ENCODE measurements around the gene NECAB3. TPM values are rescaled to one million over a fixed set of nuclear protein-coding genes. Genes with fewer than 3 reads are reported as not detected.

Gene NECAB3
- total RNA-seq, 4 donors from 2014 or later = 5.6 to 44.3 (median 20.4) TPM

DNA sequence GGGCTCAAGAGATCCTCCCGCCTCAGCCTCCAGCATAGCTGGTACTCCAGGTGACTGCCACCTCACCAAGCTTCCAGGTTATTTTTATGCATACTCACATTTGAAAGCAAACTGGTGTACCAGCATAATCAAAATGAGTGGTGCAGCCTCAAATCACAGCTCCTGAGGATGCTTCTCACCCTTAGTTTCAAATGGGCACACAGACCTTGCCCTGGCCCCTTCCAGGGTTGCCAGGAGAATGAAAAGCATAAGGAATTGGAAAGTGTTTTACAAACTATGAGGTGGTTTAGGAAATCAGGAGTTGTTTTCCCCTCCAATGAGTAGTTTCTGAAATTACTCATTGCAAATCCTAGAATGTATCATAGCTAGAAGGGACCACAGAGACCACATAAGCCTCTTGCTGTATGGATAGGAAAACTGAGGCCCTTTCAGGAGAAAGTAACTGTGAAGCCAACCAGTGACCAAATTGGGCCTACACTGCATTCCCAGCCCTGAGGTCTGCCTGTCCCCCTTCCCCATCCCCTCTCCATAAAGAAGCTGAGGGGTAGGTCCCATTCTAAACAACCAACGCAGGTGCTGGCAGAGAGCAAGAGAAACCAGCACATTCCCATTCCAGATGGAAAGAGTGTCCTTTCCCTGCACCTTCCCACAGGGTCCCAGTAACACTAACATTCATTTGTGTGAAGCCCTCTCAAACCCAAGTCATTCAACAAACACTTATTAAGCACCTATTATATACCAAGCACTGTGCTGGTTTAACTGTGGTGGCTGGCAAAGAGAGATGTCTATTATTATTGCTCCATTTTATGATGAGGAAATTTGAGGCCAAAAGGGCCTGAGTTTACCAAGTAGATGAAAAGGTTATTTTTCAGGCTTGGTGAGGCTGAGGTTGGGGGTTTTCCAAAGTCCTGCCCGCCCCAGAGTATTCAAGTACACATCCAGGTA lies 14.0 kb upstream of the NECAB3 start:
- TF ChIP-seq POLR2A (IDR thresholded peaks at IDR 0.05) = no peak
- TF ChIP-seq, protein P1, sequence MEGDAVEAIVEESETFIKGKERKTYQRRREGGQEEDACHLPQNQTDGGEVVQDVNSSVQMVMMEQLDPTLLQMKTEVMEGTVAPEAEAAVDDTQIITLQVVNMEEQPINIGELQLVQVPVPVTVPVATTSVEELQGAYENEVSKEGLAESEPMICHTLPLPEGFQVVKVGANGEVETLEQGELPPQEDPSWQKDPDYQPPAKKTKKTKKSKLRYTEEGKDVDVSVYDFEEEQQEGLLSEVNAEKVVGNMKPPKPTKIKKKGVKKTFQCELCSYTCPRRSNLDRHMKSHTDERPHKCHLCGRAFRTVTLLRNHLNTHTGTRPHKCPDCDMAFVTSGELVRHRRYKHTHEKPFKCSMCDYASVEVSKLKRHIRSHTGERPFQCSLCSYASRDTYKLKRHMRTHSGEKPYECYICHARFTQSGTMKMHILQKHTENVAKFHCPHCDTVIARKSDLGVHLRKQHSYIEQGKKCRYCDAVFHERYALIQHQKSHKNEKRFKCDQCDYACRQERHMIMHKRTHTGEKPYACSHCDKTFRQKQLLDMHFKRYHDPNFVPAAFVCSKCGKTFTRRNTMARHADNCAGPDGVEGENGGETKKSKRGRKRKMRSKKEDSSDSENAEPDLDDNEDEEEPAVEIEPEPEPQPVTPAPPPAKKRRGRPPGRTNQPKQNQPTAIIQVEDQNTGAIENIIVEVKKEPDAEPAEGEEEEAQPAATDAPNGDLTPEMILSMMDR (IDR thresholded peaks at IDR 0.05) = no peak
- Histone ChIP-seq H3K9me3 (no peaks in the 10 kb centered on the region), H3K27ac (no peak overlapping the region), H3K4me3 (no peak overlapping the region), H3K36me3 (no peaks in the 10 kb centered on the region), H3K27me3 (no peaks in the 10 kb centered on the region), H3K4me1 (peaks cover 0 to 8% of the 10 kb centered on the region in 2 donors)
- intact Hi-C loops (cut with DNase I; ENCODE audit: low total_unique reads) = no loop called here
- DNase-seq = no peak

DNA sequence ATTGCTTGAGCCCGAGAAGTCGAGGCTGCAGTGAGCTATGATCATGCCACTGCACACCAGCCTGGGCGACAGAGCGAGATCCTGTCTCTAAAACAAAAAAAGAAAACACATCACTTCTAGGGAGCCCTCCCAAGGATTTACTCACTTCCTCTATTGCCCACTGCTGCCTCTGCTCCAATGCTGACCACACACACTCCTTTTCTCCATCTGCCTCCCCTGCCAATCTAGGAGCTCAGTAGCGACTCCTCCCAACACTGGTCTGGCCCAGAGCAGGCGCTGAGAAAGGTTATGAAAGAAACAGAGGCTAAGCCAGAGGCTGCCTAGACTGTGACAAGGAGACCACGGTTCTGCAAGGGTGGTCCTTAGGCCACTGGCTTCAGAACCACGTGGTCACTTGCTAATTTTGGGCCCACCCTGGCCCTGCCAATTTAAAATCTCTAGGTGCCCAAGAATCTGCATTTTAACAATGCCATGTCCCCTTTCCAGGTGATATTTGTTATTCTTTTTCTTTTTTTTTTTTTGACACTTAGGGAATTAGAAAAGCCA lies 13.2 kb upstream of the NECAB3 start:
- DNase-seq = no peak
- peaks cover 0 to 8% of the 10 kb centered on the region in 2 donors for H3K4me1 ChIP-seq
- intact Hi-C loops (cut with DNase I; ENCODE audit: low total_unique reads) = no loop called here

DNA sequence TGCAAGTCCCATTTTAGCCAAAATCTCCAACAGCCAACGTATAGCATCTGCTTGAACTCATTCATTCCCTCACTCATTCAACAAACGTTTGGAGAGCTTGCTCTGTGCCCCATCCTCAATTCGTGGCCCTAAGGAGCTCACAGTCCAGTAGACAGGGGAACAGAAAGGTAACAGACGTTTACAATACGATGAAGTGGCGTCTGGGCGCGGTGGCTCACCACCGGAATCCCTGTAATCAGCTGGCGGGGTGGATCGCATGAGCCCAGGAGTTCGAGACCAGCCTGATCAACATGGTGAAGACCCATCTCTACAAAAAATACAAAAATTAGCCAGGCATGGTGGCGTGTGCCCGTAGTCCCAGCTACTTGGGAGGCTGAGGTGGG lies 12.7 kb upstream of the NECAB3 start:
- intact Hi-C loops (cut with DNase I; ENCODE audit: low total_unique reads) = no loop called here
- no peak for TF ChIP-seq POLR2A (IDR thresholded peaks at IDR 0.05)
- TF ChIP-seq, protein P1 (IDR thresholded peaks at IDR 0.05) = no peak

More for the DNA sequence above, 13.2 kb upstream of the NECAB3 start:
- Histone ChIP-seq H3K27ac (no peak overlapping the region), H3K27me3 (no peaks in the 10 kb centered on the region), H3K4me3 (no peak overlapping the region), H3K36me3 (no peaks in the 10 kb centered on the region), H3K9me3 (no peaks in the 10 kb centered on the region)
- no peak for TF ChIP-seq POLR2A (IDR thresholded peaks at IDR 0.05)
- TF ChIP-seq, protein P1 (IDR thresholded peaks at IDR 0.05) = no peak

DNA sequence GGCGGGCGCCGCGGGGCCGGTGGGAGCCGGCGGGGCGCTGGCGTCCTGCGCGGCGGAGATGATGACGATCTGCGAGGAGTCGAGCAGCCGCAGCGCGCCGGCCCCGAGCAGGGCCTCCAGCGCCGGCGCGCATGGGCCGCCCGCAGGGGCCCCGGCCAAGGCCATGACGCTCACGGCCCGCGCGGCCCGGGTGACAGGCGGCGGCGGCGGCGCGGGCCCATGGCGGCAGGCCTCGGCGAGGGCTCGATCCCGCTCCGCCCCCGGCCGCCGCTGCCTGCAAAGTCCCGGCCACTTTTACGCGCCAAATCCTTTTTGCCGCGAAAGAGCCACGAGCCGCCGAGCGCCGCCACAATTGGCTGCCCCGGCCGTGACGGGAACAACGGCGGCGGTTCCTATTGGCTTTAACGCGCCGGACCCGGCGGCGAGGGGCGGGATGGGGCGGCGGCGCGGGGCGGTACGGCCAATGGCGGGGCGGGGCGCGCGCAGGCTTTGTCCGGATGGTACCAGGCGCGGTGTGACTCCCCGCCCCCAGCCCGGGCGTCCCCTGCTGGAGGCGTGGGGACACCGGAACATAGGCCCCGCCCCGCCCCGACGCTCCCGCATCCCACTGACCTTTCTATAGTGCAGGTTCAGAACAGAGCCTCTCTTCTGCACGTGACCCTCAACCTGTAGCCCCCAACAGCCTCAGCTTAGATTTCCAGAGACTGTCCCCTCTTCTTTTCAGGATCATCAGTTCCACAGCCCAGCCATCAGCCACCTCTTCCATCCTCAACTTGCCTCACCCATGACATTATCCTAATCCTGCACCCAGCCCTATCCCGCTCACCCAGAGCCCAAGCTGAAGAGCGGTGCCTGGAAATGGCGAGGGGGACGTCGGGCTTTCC lies 12.1 kb upstream of the NECAB3 start, which contains the start of gene E2F1:
E2F1 (minus strand) TSS at position 286 of the 884 bp plus-strand sequence; CDS start at position 165, 121 bp downstream.
- Histone ChIP-seq H3K4me1 (peaks cover 0 to 8% of the 10 kb centered on the region in 2 donors), H3K9me3 (no peaks in the 10 kb centered on the region), H3K36me3 (no peaks in the 10 kb centered on the region), H3K4me3 (peak within 1 kb of the TSS; percentile 13 to 34), H3K27ac (peak within 1 kb of the TSS; percentile 42 to 71), H3K27me3 (no peaks in the 10 kb centered on the region)
- peak; percentile 92 to 96 for DNase-seq
- intact Hi-C loops (cut with DNase I; ENCODE audit: low total_unique reads) = no loop called here
- no peak for TF ChIP-seq POLR2A (IDR thresholded peaks at IDR 0.05)
- TF ChIP-seq, protein P1 (IDR thresholded peaks at IDR 0.05) = peak; percentile 50 to 67 (median 60)

More for the DNA sequence above, 12.7 kb upstream of the NECAB3 start:
- H3K4me3 ChIP-seq = peak overlapping the region in 1 of 2 donors; percentile 34
- H3K27ac ChIP-seq = peak overlapping the region; percentile 42 to 71
- H3K4me1 ChIP-seq = peaks cover 0 to 8% of the 10 kb centered on the region in 2 donors
- no peak for DNase-seq
- no peaks in the 10 kb centered on the region for H3K27me3 ChIP-seq
- H3K9me3 ChIP-seq = no peaks in the 10 kb centered on the region
- no peaks in the 10 kb centered on the region for H3K36me3 ChIP-seq

Measured in uterus (tissue), 4 donors.